KOPT-K1 (cell line): Measurements from ENCODE around the gene C1GALT1.

Experiments
- H3K27ac ChIP-seq: fragments of 200-600 bp; sonication (generic); 2 replicates; pipeline ENCODE4 v1.5.1; 2016; ENCODE audit warnings: antibody characterized with exemption, mild to moderate bottlenecking, low read depth, low read length; ENCODE audit not compliant: poor library complexity, severe bottlenecking
- H3K36me3 ChIP-seq: fragments of 200-600 bp; sonication (generic); 2 replicates; pipeline ENCODE4 v1.5.1; 2017; ENCODE audit warnings: antibody characterized with exemption, mild to moderate bottlenecking, low read length, moderate library complexity; ENCODE audit not compliant: insufficient read depth
- H3K9me3 ChIP-seq: fragments of 200-600 bp; sonication (generic); 2 replicates; pipeline ENCODE4 v1.5.1; 2017; ENCODE audit warnings: antibody characterized with exemption, low read length, mild to moderate bottlenecking; ENCODE audit not compliant: insufficient read depth, poor library complexity, severe bottlenecking

The C1GALT1 gene

GRCh38 chr7:7203813-7204575 is 21.6 kb downstream of the C1GALT1 start:
- Histone ChIP-seq H3K27ac (no peak overlapping the region), H3K9me3 (peaks cover 37% of the 10 kb centered on the region), H3K36me3 (peaks cover 4% of the 10 kb centered on the region)

- Histone ChIP-seq H3K9me3 (peaks cover 39% of the 10 kb centered on the region), H3K27ac (no peak overlapping the region), H3K36me3 (peaks cover 24% of the 10 kb centered on the region)
Observed at GRCh38 chr7:7207876-7208275, 25.5 kb downstream of the C1GALT1 start.

- no peak overlapping the region for H3K27ac ChIP-seq
- H3K9me3 ChIP-seq = peaks cover 39% of the 10 kb centered on the region
- H3K36me3 ChIP-seq = peaks cover 24% of the 10 kb centered on the region
Observed at GRCh38 chr7:7208520-7208919, 26.2 kb downstream of the C1GALT1 start.

- H3K9me3 ChIP-seq = peaks cover 39% of the 10 kb centered on the region
- H3K36me3 ChIP-seq = peaks cover 32% of the 10 kb centered on the region
- no peak overlapping the region for H3K27ac ChIP-seq
Observed at GRCh38 chr7:7209412-7210050, 27.2 kb downstream of the C1GALT1 start.

- no peak overlapping the region for H3K27ac ChIP-seq
- peaks cover 43% of the 10 kb centered on the region for H3K36me3 ChIP-seq
- peaks cover 39% of the 10 kb centered on the region for H3K9me3 ChIP-seq
Observed at GRCh38 chr7:7210475-7211237, 28.3 kb downstream of the C1GALT1 start.

- Histone ChIP-seq H3K36me3 (peaks cover 63% of the 10 kb centered on the region), H3K9me3 (peaks cover 25% of the 10 kb centered on the region)
Observed at GRCh38 chr7:7212612-7213011, 30.3 kb downstream of the C1GALT1 start.

GRCh38 chr7:7214398-7215347 is 32.3 kb downstream of the C1GALT1 start:
- H3K9me3 ChIP-seq = peaks cover 14% of the 10 kb centered on the region
- peaks cover 71% of the 10 kb centered on the region for H3K36me3 ChIP-seq
- H3K27ac ChIP-seq = no peak overlapping the region

More at GRCh38 chr7:7212612-7213011, 30.3 kb downstream of the C1GALT1 start:
- no peak overlapping the region for H3K27ac ChIP-seq

GRCh38 chr7:7216279-7216678 is 33.9 kb downstream of the C1GALT1 start:
- no peak overlapping the region for H3K27ac ChIP-seq

GRCh38 chr7:7219216-7219615 is 36.9 kb downstream of the C1GALT1 start:
- Histone ChIP-seq H3K27ac (no peak overlapping the region), H3K36me3 (peaks cover 62% of the 10 kb centered on the region), H3K9me3 (no peaks in the 10 kb centered on the region)

More at GRCh38 chr7:7216279-7216678, 33.9 kb downstream of the C1GALT1 start:
- peaks cover 58% of the 10 kb centered on the region for H3K36me3 ChIP-seq
- H3K9me3 ChIP-seq = peaks cover 10% of the 10 kb centered on the region

GRCh38 chr7:7220821-7221220 is 38.5 kb downstream of the C1GALT1 start:
- H3K27ac ChIP-seq = no peak overlapping the region
- H3K36me3 ChIP-seq = peaks cover 46% of the 10 kb centered on the region
- H3K9me3 ChIP-seq = peaks cover 14% of the 10 kb centered on the region

- peaks cover 15% of the 10 kb centered on the region for H3K9me3 ChIP-seq
- H3K27ac ChIP-seq = no peak overlapping the region
- peaks cover 38% of the 10 kb centered on the region for H3K36me3 ChIP-seq
Observed at GRCh38 chr7:7221599-7222038, 39.3 kb downstream of the C1GALT1 start.

GRCh38 chr7:7223250-7223649 is 40.9 kb downstream of the C1GALT1 start:
- Histone ChIP-seq H3K9me3 (peaks cover 15% of the 10 kb centered on the region), H3K36me3 (peaks cover 22% of the 10 kb centered on the region), H3K27ac (no peak overlapping the region)

GRCh38 chr7:7226407-7226806 is 44.1 kb downstream of the C1GALT1 start:
- Histone ChIP-seq H3K9me3 (peaks cover 27% of the 10 kb centered on the region), H3K27ac (no peak overlapping the region), H3K36me3 (peaks cover 8% of the 10 kb centered on the region; the same call in 1 of the 2 replicates)

- no peaks in the 10 kb centered on the region; the same call in 1 of the 2 replicates for H3K36me3 ChIP-seq
- H3K9me3 ChIP-seq = peaks cover 27% of the 10 kb centered on the region
- no peak overlapping the region for H3K27ac ChIP-seq
Observed at GRCh38 chr7:7228472-7228871, 46.1 kb downstream of the C1GALT1 start.
